Neural cell (in vitro differentiated cells): ENCODE measurements around the gene STAT4.

ENCODE experiments used
- EP300 ChIP-seq: fragments of 450-650 bp; conservative IDR thresholded peaks from 2 replicates; pipeline ENCODE4 v1.6.1; 2014; ENCODE audit warnings: antibody characterized with exemption, mild to moderate bottlenecking, moderate library complexity; ENCODE audit not compliant: poor library complexity, severe bottlenecking
- TF ChIP-seq, protein P1 (sequence below): fragments of 450-650 bp; IDR thresholded peaks from 2 replicates; pipeline ENCODE4 v1.5.1; 2014; ENCODE audit warnings: antibody characterized with exemption, mild to moderate bottlenecking, moderate library complexity; ENCODE audit not compliant: poor library complexity, severe bottlenecking

- TF ChIP-seq, protein P1, sequence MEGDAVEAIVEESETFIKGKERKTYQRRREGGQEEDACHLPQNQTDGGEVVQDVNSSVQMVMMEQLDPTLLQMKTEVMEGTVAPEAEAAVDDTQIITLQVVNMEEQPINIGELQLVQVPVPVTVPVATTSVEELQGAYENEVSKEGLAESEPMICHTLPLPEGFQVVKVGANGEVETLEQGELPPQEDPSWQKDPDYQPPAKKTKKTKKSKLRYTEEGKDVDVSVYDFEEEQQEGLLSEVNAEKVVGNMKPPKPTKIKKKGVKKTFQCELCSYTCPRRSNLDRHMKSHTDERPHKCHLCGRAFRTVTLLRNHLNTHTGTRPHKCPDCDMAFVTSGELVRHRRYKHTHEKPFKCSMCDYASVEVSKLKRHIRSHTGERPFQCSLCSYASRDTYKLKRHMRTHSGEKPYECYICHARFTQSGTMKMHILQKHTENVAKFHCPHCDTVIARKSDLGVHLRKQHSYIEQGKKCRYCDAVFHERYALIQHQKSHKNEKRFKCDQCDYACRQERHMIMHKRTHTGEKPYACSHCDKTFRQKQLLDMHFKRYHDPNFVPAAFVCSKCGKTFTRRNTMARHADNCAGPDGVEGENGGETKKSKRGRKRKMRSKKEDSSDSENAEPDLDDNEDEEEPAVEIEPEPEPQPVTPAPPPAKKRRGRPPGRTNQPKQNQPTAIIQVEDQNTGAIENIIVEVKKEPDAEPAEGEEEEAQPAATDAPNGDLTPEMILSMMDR = no peak
- TF ChIP-seq EP300 = no peak
Observed at GRCh38 chr2:191126386-191127085, 24.3 kb downstream of the STAT4 start.
